Psoas muscle (tissue), 8 donors: Measurements from ENCODE around the gene PCGF6. TPM values are rescaled to one million over a fixed set of nuclear protein-coding genes. Genes with fewer than 3 reads are reported as not detected.

Source experiments
- ATAC-seq, 4 donors: fragments of 200-7000 bp; cut with Tn5 transposase; one replicate each; pipeline ENCODE4 v1.9.1; 2020; ENCODE audit warnings: moderate library complexity in 3 of 4, mild to moderate bottlenecking in 2 of 4
- DNase-seq, 2 donors: peaks; one replicate each; pipeline ENCODE4 v3.0.0-alpha.2; 2020
- H3K27ac ChIP-seq: fragments of 200-600 bp; one replicate; pipeline ENCODE4 v1.8.0; 2022
- H3K27me3 ChIP-seq, 3 donors: fragments of 200-600 bp in 1 of 3; one replicate each; pipeline versions ENCODE4 v1.6.1 to v1.8.0; 2013 to 2022; ENCODE audit warnings: low read length in 2 of 3, mild to moderate bottlenecking in 2 of 3, moderate library complexity in 1 of 3; ENCODE audit not compliant: insufficient read depth in 3 of 3
- H3K36me3 ChIP-seq, 2 donors: fragments of 200-600 bp in 1 of 2; one replicate each; pipeline versions ENCODE4 v1.6.1 to v1.8.0; 2013 to 2022; ENCODE audit warnings: low read depth in 1 of 2, mild to moderate bottlenecking in 1 of 2, moderate library complexity in 1 of 2; ENCODE audit not compliant: insufficient read depth in 1 of 2
- H3K4me1 ChIP-seq: fragments of 200-600 bp; one replicate; pipeline ENCODE4 v1.8.0; 2022
- H3K4me3 ChIP-seq: fragments of 200-600 bp; one replicate; pipeline ENCODE4 v1.8.0; 2022; ENCODE audit warnings: mild to moderate bottlenecking
- H3K9me3 ChIP-seq: fragments of 200-600 bp; one replicate; pipeline ENCODE4 v1.8.0; 2022
- CTCF ChIP-seq: fragments of 200-600 bp; IDR thresholded peaks from one replicate; pipeline ENCODE4 v1.8.0; 2022; ENCODE audit warnings: antibody characterized with exemption
- WGBS, 3 donors: extraction: QIAGEN DNeasy Blood & Tissue Kit; methylation state at CpG; one replicate each; pipeline versions ENCODE4 v1.1.6 to v1.1.7; 2013; 5-methylcytosine and 5-hydroxymethylcytosine counted together
- intact Hi-C, 2 donors: fragments of 100-400 bp; cut with DNase I; formaldehyde crosslinking; loops; one replicate each; pipeline versions ENCODE4 v1.11.0 to v1.14.2; 2022
- polyA plus RNA-seq, 3 donors: library from polyadenylated mRNA; stranded (reverse); fragments of 200-250 nt; gene quantifications; one replicate each; pipeline ENCODE4 v1.2.3, GENCODE V29; 2013
- total RNA-seq, 4 donors: library from RNA; stranded (reverse); fragmentation: NEBNext Ultra II Directional in 2 of 4; extraction: Animal tissue kit (Norgen Biotek cat#: 25700) in 2 of 4; gene quantifications; one replicate each; pipeline versions ENCODE4 v1.2.1 to v1.2.4, GENCODE V29; 2021 to 2023
- donor health status: healthy with polysubstance abuse.
- donor health status: DM: no; HTN: no; CAD: no; lungs with moderate emphysema.
- donor health status: Bipolar disorder and iron deficiency.
- donor health status: healthy.
- donor health status: DM: yes; HTN: yes; CAD: no.
- donor health status: DM: no; HTN: no; CAD: no.
- donor health status: DM: no; HTN: no; CAD: no.
- donor health status: DM: yes; HTN: yes; CAD: no.

Gene PCGF6
- total and polyA plus RNA-seq, 7 donors, result 4.2 to 21.2 (median 8.9) TPM

- DNase-seq (peak in 1 of 2 donors; percentile 58), ATAC-seq (peak; percentile 7 to 39 (median 25))
- peaks cover 31% of the 10 kb centered on the region for H3K4me1 ChIP-seq
- no peaks in the 10 kb centered on the region for H3K9me3 ChIP-seq
- peak overlapping the region; percentile 77 for H3K4me3 ChIP-seq
- H3K36me3 ChIP-seq, result peaks cover 12 to 62% of the 10 kb centered on the region in 2 donors
- peak overlapping the region; percentile 93 for H3K27ac ChIP-seq
- no peaks in the 10 kb centered on the region for H3K27me3 ChIP-seq
- TF ChIP-seq CTCF, result no peak
- intact Hi-C loops, result no loop called here
- 2 to 3% (median 2%) methylated on average over 11 of the region's 11 CpGs for WGBS, 3 donors
Measured at GRCh38 chr10:103395754-103396066, 44.8 kb upstream of the PCGF6 start.

- Histone ChIP-seq H3K9me3 (no peaks in the 10 kb centered on the region), H3K27ac (no peak overlapping the region), H3K36me3 (peaks cover under 1 to 62% of the 10 kb centered on the region in 2 donors), H3K4me3 (peak overlapping the region; percentile 77), H3K27me3 (no peaks in the 10 kb centered on the region), H3K4me1 (peaks cover 31% of the 10 kb centered on the region)
- DNase-seq, result no peak
- intact Hi-C loops, result no loop called here
- no peak for TF ChIP-seq CTCF
- ATAC-seq, result no peak
- 80 to 85% (median 83%) methylated on average over 14 of the region's 14 CpGs for WGBS, 3 donors
Measured at GRCh38 chr10:103394180-103394579, 43.2 kb upstream of the PCGF6 start.

GRCh38 chr10:103382769-103383168 is 31.8 kb upstream of the PCGF6 start:
- H3K4me3 ChIP-seq, result no peak overlapping the region
- H3K9me3 ChIP-seq, result no peaks in the 10 kb centered on the region
- intact Hi-C loops, result no loop called here
- peaks cover under 1 to 100% of the 10 kb centered on the region in 2 donors for H3K36me3 ChIP-seq
- DNase-seq, result no peak
- 94 to 97% (median 94%) methylated on average over 5 of the region's 5 CpGs for WGBS, 3 donors
- no peak overlapping the region for H3K27ac ChIP-seq
- no peaks in the 10 kb centered on the region for H3K4me1 ChIP-seq
- no peaks in the 10 kb centered on the region for H3K27me3 ChIP-seq
- ATAC-seq, result no peak
- TF ChIP-seq CTCF, result no peak

- H3K27ac ChIP-seq, result no peak overlapping the region
- H3K4me3 ChIP-seq, result no peak overlapping the region
- WGBS, 3 donors, result 94 to 96% (median 96%) methylated on average over 5 of the region's 5 CpGs
- TF ChIP-seq CTCF, result no peak
- no peaks in the 10 kb centered on the region for H3K9me3 ChIP-seq
- intact Hi-C loops, result no loop called here
- H3K27me3 ChIP-seq, result no peaks in the 10 kb centered on the region
- no peak for ATAC-seq
- no peak for DNase-seq
- peaks cover 4% of the 10 kb centered on the region for H3K4me1 ChIP-seq
- H3K36me3 ChIP-seq, result peaks cover 9 to 62% of the 10 kb centered on the region in 2 donors
Measured at GRCh38 chr10:103374263-103374662, 23.3 kb upstream of the PCGF6 start.

GRCh38 chr10:103373544-103373943 is 22.6 kb upstream of the PCGF6 start:
- Histone ChIP-seq H3K4me3 (no peak overlapping the region), H3K4me1 (peaks cover 8% of the 10 kb centered on the region), H3K9me3 (no peaks in the 10 kb centered on the region), H3K36me3 (peaks cover 9 to 55% of the 10 kb centered on the region in 2 donors), H3K27ac (no peak overlapping the region), H3K27me3 (no peaks in the 10 kb centered on the region)
- TF ChIP-seq CTCF, result no peak
- ATAC-seq, result no peak
- intact Hi-C loops, result no loop called here
- no peak for DNase-seq
- WGBS, 3 donors, result 91 to 98% (median 93%) methylated on average over 3 of the region's 3 CpGs
